Smooth muscle cell (in vitro differentiated cells): Measurements from ENCODE around the gene C16orf87. TPM values are rescaled to one million over a fixed set of nuclear protein-coding genes. Genes with fewer than 3 reads are reported as not detected.

Source experiments
- DNase-seq: peaks from one replicate; lab custom pipeline; 2025; ENCODE audit not compliant: unreplicated experiment; lab: John Stamatoyannopoulos, UW
- H2AFZ ChIP-seq: fragments of 200-600 bp; sonication (generic); 2 replicates; pipeline ENCODE4 v1.6.0; 2016; ENCODE audit warnings: antibody characterized with exemption, low read depth, mild to moderate bottlenecking
- H3F3A ChIP-seq: fragments of 200-600 bp; sonication (generic); 2 replicates; pipeline ENCODE4 v1.6.0; 2017; ENCODE audit warnings: antibody characterized with exemption, low read depth
- H3K27ac ChIP-seq: fragments of 200-600 bp; sonication (generic); 2 replicates; pipeline ENCODE4 v1.5.1; 2016; ENCODE audit warnings: low read depth, mild to moderate bottlenecking
- H3K27me3 ChIP-seq: fragments of 200-600 bp; sonication (generic); 2 replicates; pipeline ENCODE4 v1.6.1; 2016; ENCODE audit warnings: low read depth, mild to moderate bottlenecking
- H3K36me3 ChIP-seq: fragments of 200-600 bp; sonication (generic); 2 replicates; pipeline ENCODE4 v1.5.1; 2016; ENCODE audit warnings: low read depth
- H3K4me1 ChIP-seq: fragments of 200-600 bp; sonication (generic); 2 replicates; pipeline ENCODE4 v1.5.1; 2016; ENCODE audit warnings: low read depth
- H3K4me2 ChIP-seq: fragments of 200-600 bp; sonication (generic); 2 replicates; pipeline ENCODE4 v1.6.0; 2016; ENCODE audit warnings: mild to moderate bottlenecking
- H3K4me3 ChIP-seq: fragments of 200-600 bp; sonication (generic); 2 replicates; pipeline ENCODE4 v1.5.1; 2016; ENCODE audit warnings: mild to moderate bottlenecking
- H3K79me2 ChIP-seq: fragments of 200-600 bp; sonication (generic); 2 replicates; pipeline ENCODE4 v1.6.0; 2016; ENCODE audit warnings: low read depth, mild to moderate bottlenecking
- H3K9ac ChIP-seq: fragments of 200-600 bp; sonication (generic); 2 replicates; pipeline ENCODE4 v1.6.0; 2016; ENCODE audit warnings: low read depth
- H3K9me3 ChIP-seq: fragments of 200-600 bp; sonication (generic); replicated peaks from 2 replicates; pipeline ENCODE4 v1.5.1; 2016; ENCODE audit warnings: low read depth
- H4K20me1 ChIP-seq: fragments of 200-600 bp; sonication (generic); 2 replicates; pipeline ENCODE4 v1.6.0; 2016; ENCODE audit warnings: low read depth
- WGBS: methylation state at CpG from one replicate; pipeline ENCODE4 v1.1.7; 2016; ENCODE audit warnings: low lambda C conversion rate; 5-methylcytosine and 5-hydroxymethylcytosine counted together
- polyA plus RNA-seq: library from polyadenylated mRNA; unstranded; fragments of >200 nt; fragmentation: Nextera tagmentation; extraction: Ambion mirVana; gene quantifications from 2 replicates; pipeline ENCODE4 v1.2.1, GENCODE V29; 2016
- total RNA-seq: library from RNA; depleted of rRNA; stranded (reverse); fragments of >200 nt; gene quantifications from 2 replicates; pipeline ENCODE4 v1.2.3, GENCODE V29; 2014
- TF ChIP-seq, protein P1 (sequence below): fragments of 200-600 bp; sonication (generic); IDR thresholded peaks from 2 replicates; pipeline ENCODE4 v1.5.1; 2017; ENCODE audit warnings: borderline replicate concordance, mild to moderate bottlenecking, antibody characterized with exemption; ENCODE audit not compliant: insufficient read depth, poor library complexity, severe bottlenecking

C16orf87 gene
- total and polyA plus RNA-seq, 2 experiments from 2014 or later, result 19.6 to 21.5 TPM

DNA sequence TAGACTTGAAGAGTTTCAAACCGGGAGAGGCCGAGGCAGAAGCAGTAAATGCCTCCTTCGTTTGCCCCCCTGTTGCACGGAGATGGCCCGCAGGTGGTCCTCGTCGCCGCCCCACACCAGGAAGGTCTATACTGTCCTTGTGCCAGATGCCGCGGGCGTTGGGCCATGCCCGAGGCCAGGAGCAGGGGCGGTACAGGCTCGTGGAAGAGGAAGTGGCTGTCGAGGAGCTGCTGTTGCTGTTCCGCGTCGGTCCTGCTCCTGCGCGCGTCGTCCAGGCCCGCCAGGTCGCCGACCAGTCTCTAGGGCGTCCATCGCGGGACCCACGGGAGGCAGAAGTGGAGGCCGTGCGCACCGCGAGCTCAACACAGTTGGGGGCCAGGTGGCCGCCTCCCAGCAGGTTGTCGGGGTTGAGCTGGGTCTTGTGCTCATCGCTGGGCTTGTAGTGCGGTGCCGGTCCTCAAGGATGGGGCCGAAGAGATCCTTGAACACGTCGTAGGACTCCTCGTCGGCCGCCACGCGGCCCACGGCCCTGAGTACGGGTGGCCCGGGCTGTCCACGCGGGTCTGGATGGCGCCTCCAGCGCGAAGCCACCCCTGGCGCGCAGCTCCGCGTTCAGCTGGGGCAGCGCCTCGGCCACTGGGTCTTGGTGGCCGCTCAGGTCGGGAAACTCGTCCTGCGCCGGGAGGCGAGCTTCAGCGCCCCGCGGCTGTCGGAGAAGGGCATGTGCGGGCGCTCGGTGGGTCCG lies 13.1 kb upstream of the C16orf87 start:
- H3K4me1 ChIP-seq, result peaks cover 7% of the 10 kb centered on the region
- WGBS, result 96% methylated on average over 73 of the region's 74 CpGs
- H3K36me3 ChIP-seq, result no peaks in the 10 kb centered on the region
- no peak overlapping the region for H3K4me2 ChIP-seq
- H3K9me3 ChIP-seq, result no peaks in the 10 kb centered on the region
- no peak overlapping the region for H3K27ac ChIP-seq
- no peaks in the 10 kb centered on the region for H3K79me2 ChIP-seq
- no peak overlapping the region for H3K4me3 ChIP-seq
- no peaks in the 10 kb centered on the region for H4K20me1 ChIP-seq
- DNase-seq, result no peak
- TF ChIP-seq, protein P1, sequence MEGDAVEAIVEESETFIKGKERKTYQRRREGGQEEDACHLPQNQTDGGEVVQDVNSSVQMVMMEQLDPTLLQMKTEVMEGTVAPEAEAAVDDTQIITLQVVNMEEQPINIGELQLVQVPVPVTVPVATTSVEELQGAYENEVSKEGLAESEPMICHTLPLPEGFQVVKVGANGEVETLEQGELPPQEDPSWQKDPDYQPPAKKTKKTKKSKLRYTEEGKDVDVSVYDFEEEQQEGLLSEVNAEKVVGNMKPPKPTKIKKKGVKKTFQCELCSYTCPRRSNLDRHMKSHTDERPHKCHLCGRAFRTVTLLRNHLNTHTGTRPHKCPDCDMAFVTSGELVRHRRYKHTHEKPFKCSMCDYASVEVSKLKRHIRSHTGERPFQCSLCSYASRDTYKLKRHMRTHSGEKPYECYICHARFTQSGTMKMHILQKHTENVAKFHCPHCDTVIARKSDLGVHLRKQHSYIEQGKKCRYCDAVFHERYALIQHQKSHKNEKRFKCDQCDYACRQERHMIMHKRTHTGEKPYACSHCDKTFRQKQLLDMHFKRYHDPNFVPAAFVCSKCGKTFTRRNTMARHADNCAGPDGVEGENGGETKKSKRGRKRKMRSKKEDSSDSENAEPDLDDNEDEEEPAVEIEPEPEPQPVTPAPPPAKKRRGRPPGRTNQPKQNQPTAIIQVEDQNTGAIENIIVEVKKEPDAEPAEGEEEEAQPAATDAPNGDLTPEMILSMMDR, result no peak
- no peak overlapping the region for H3K9ac ChIP-seq
- no peak overlapping the region for H2AFZ ChIP-seq
- H3K27me3 ChIP-seq, result no peaks in the 10 kb centered on the region
- no peaks in the 10 kb centered on the region for H3F3A ChIP-seq

- Histone ChIP-seq H4K20me1 (no peaks in the 10 kb centered on the region), H3K36me3 (no peaks in the 10 kb centered on the region), H3F3A (no peaks in the 10 kb centered on the region), H3K27me3 (no peaks in the 10 kb centered on the region), H3K4me3 (no peak overlapping the region), H3K4me2 (no peak overlapping the region), H2AFZ (no peak overlapping the region), H3K79me2 (no peaks in the 10 kb centered on the region), H3K27ac (no peak overlapping the region), H3K4me1 (no peaks in the 10 kb centered on the region), H3K9ac (no peak overlapping the region), H3K9me3 (no peaks in the 10 kb centered on the region)
- TF ChIP-seq, protein P1, result no peak
- DNase-seq, result no peak
- WGBS, result 98% methylated on average over 16 of the region's 18 CpGs
These were observed 11.4 kb upstream of the C16orf87 start for GRCh38 chr16:46842192-46842895.

DNA sequence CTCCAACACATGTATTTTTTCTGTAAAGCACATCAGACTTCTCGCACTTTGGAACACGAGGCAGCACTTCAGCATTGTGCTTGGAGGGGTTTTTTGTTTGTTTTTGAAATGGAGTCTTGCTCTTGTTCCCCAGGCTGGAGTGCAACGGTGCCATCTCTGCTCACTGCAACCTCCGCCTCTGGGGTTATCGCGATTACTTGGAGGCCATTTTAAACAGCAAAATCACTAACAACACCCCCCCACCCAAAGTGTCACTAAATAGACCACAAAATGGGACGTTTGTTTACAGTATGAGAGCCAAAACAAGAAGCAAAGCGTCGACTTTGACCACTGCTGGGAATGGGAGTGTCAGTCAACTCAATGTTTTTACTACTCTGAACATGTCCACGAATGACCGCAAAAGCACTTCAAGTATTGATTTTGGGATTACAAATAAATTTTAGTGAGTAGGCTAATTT lies 9.0 kb upstream of the C16orf87 start:
- no peaks in the 10 kb centered on the region for H3K79me2 ChIP-seq
- H3K4me3 ChIP-seq, result no peak overlapping the region
- no peak overlapping the region for H2AFZ ChIP-seq
- no peaks in the 10 kb centered on the region for H3K27me3 ChIP-seq
- no peaks in the 10 kb centered on the region for H3K36me3 ChIP-seq
- H3K4me1 ChIP-seq, result no peaks in the 10 kb centered on the region
- TF ChIP-seq, protein P1, result no peak
- no peaks in the 10 kb centered on the region for H3K9me3 ChIP-seq
- 84% methylated on average over 11 of the region's 11 CpGs for WGBS
- no peak overlapping the region for H3K27ac ChIP-seq
- no peaks in the 10 kb centered on the region for H4K20me1 ChIP-seq
- DNase-seq, result no peak
- H3K9ac ChIP-seq, result no peak overlapping the region
- H3F3A ChIP-seq, result no peaks in the 10 kb centered on the region
- H3K4me2 ChIP-seq, result no peak overlapping the region
